ENCODE results near the gene SH3PXD2B. TPM values are rescaled to one million over a fixed set of nuclear protein-coding genes. Genes with fewer than 3 reads are reported as not detected.
"Not testable (repeated sequence)": the region's sequence is repeated elsewhere in the genome, so short reads cannot be mapped to it uniquely, and the experiment has no call there.

Gene SH3PXD2B
- total RNA-seq, 1 experiment from 2014 or later: 12.9 TPM

- ChIA-PET POLR2A (no interaction called here), CTCF (interaction anchor here (0.6 kb wide), 1 partner anchor 391 kb away, joined by 3 read pairs; no protein-coding TSS in a partner anchor)
- intact Hi-C loops (cut with micrococcal nuclease; ENCODE audit: unreplicated experiment): no loop called here
- no TSS peak for BruUV-seq (replicated peaks)
- no peak overlapping the region for H3K4me3 Mint-ChIP-seq (ENCODE audit: unreplicated experiment)
- no peaks in the 10 kb centered on the region for H3K9me3 Mint-ChIP-seq (ENCODE audit: unreplicated experiment)
- no peaks in the 10 kb centered on the region for H3K36me3 ChIP-seq (ENCODE audit: control insufficient read depth, insufficient read depth, low read length)
- no peaks in the 10 kb centered on the region for H3K4me1 Mint-ChIP-seq (ENCODE audit: low read depth, unreplicated experiment)
- H3K4me3 ChIP-seq (ENCODE audit: low read depth, low read length): no peak overlapping the region
- no peaks in the 10 kb centered on the region for H3K36me3 Mint-ChIP-seq (ENCODE audit: insufficient read depth, unreplicated experiment)
- H3K27me3 Mint-ChIP-seq (ENCODE audit: insufficient read depth, unreplicated experiment): no peaks in the 10 kb centered on the region
- no peaks in the 10 kb centered on the region for H3K27me3 ChIP-seq (replicated peaks; ENCODE audit: control insufficient read depth, insufficient read depth, low read length)
- no peak for TF ChIP-seq CTCF (IDR thresholded peaks at IDR 0.05; ENCODE audit: insufficient read depth in 1 of 2, low read depth in 1 of 2, low read length in 1 of 2, severe bottlenecking in 1 of 2, unreplicated experiment in 1 of 2)
- H3K27ac Mint-ChIP-seq (ENCODE audit: unreplicated experiment): no peak overlapping the region
- no peak for DNase-seq
- H3K4me1 ChIP-seq: no peaks in the 10 kb centered on the region
- H3K9me3 ChIP-seq: no peaks in the 10 kb centered on the region
Observed at GRCh38 chr5:172410662-172411483, 43.5 kb downstream of the SH3PXD2B start.

GRCh38 chr5:172410160-172410559 is 44.2 kb downstream of the SH3PXD2B start:
- POLR2A ChIA-PET: no interaction called here
- CTCF ChIA-PET: no interaction called here
- H3K27me3 Mint-ChIP-seq (ENCODE audit: insufficient read depth, unreplicated experiment): no peaks in the 10 kb centered on the region

GRCh38 chr5:172409477-172409876 is 44.8 kb downstream of the SH3PXD2B start:
- CTCF ChIA-PET; H3K4me1 Mint-ChIP-seq (ENCODE audit: low read depth, unreplicated experiment); intact Hi-C loops (cut with micrococcal nuclease; ENCODE audit: unreplicated experiment); H3K9me3 Mint-ChIP-seq (ENCODE audit: unreplicated experiment); H3K9me3 ChIP-seq; H3K27ac Mint-ChIP-seq (ENCODE audit: unreplicated experiment); BruUV-seq (replicated peaks); POLR2A ChIA-PET; H3K27me3 ChIP-seq (replicated peaks; ENCODE audit: control insufficient read depth, insufficient read depth, low read length); H3K4me1 ChIP-seq; H3K4me3 Mint-ChIP-seq (ENCODE audit: unreplicated experiment); H3K36me3 ChIP-seq (ENCODE audit: control insufficient read depth, insufficient read depth, low read length); H3K27me3 Mint-ChIP-seq (ENCODE audit: insufficient read depth, unreplicated experiment); H3K4me3 ChIP-seq (ENCODE audit: low read depth, low read length); DNase-seq; H3K36me3 Mint-ChIP-seq (ENCODE audit: insufficient read depth, unreplicated experiment): not testable (repeated sequence)

More at GRCh38 chr5:172410160-172410559, 44.2 kb downstream of the SH3PXD2B start:
- DNase-seq: no peak
- BruUV-seq (replicated peaks): no TSS peak
- Mint-ChIP-seq H3K4me1 (ENCODE audit: low read depth, unreplicated experiment) (no peaks in the 10 kb centered on the region), H3K4me3 (ENCODE audit: unreplicated experiment) (no peak overlapping the region), H3K27ac (ENCODE audit: unreplicated experiment) (no peak overlapping the region), H3K9me3 (ENCODE audit: unreplicated experiment) (no peaks in the 10 kb centered on the region), H3K36me3 (ENCODE audit: insufficient read depth, unreplicated experiment) (no peaks in the 10 kb centered on the region)
- Histone ChIP-seq H3K4me3 (ENCODE audit: low read depth, low read length) (no peak overlapping the region), H3K27me3 (replicated peaks; ENCODE audit: control insufficient read depth, insufficient read depth, low read length) (no peaks in the 10 kb centered on the region), H3K9me3 (no peaks in the 10 kb centered on the region), H3K4me1 (no peaks in the 10 kb centered on the region), H3K36me3 (ENCODE audit: control insufficient read depth, insufficient read depth, low read length) (no peaks in the 10 kb centered on the region)
- intact Hi-C loops (cut with micrococcal nuclease; ENCODE audit: unreplicated experiment): no loop called here
- no peak for TF ChIP-seq CTCF (IDR thresholded peaks at IDR 0.05; ENCODE audit: insufficient read depth in 1 of 2, low read depth in 1 of 2, low read length in 1 of 2, severe bottlenecking in 1 of 2, unreplicated experiment in 1 of 2)
